Heart right ventricle (tissue), 16 donors: ENCODE data around the gene LSM10. TPM values are rescaled to one million over a fixed set of nuclear protein-coding genes. Genes with fewer than 3 reads are reported as not detected.
A peak's percentile ranks its signal among the peaks of the same experiment; 100 is the strongest.

Source experiments
- ATAC-seq, 8 donors: fragments of 200-7000 bp; cut with Tn5 transposase; one replicate each; pipeline ENCODE4 v1.9.1; 2020; ENCODE audit warnings: mild to moderate bottlenecking in 8 of 8, moderate library complexity in 8 of 8, moderate number of reproducible peaks in 1 of 8
- DNase-seq, 2 donors: peaks; one replicate each; pipeline ENCODE4 v3.0.0-alpha.2; 2020
- H3K27ac ChIP-seq, 10 donors: fragments of 200-600 bp; sonication (generic) in 2 of 10; one replicate each; pipeline versions ENCODE4 v1.5.0 to v1.8.0; 2020 to 2022; ENCODE audit warnings: mild to moderate bottlenecking in 3 of 10
- H3K27me3 ChIP-seq, 7 donors: fragments of 200-600 bp; one replicate each; pipeline ENCODE4 v1.8.0; 2021 to 2022; ENCODE audit warnings: mild to moderate bottlenecking in 2 of 7
- H3K36me3 ChIP-seq, 9 donors: fragments of 200-600 bp; sonication (generic) in 1 of 9; one replicate each; pipeline versions ENCODE4 v1.5.0 to v1.8.0; 2020 to 2022; ENCODE audit warnings: mild to moderate bottlenecking in 2 of 9
- H3K4me1 ChIP-seq, 9 donors: fragments of 200-600 bp; sonication (generic) in 1 of 9; one replicate each; pipeline versions ENCODE4 v1.5.0 to v1.8.0; 2020 to 2022; ENCODE audit warnings: mild to moderate bottlenecking in 4 of 9
- H3K4me3 ChIP-seq, 10 donors: fragments of 200-600 bp; sonication (generic) in 2 of 10; one replicate each; pipeline versions ENCODE4 v1.5.0 to v1.8.0; 2020 to 2022; ENCODE audit warnings: mild to moderate bottlenecking in 7 of 10, moderate library complexity in 2 of 10
- H3K9me3 ChIP-seq, 11 donors: fragments of 200-600 bp in 10 of 11; sonication (generic) in 2 of 11; one replicate each; pipeline versions ENCODE4 v1.5.0 to v1.8.0; 2013 to 2022; ENCODE audit warnings: mild to moderate bottlenecking in 2 of 11, control low read depth in 1 of 11, moderate library complexity in 1 of 11
- WGBS, 2 donors: extraction: QIAGEN DNeasy Blood & Tissue Kit; methylation state at CpG; one replicate each; pipeline ENCODE4 v1.1.7; 2013; ENCODE audit warnings: inconsistent platforms in 1 of 2; 5-methylcytosine and 5-hydroxymethylcytosine counted together
- intact Hi-C, 10 donors: fragments of 100-400 bp; cut with DNase I; formaldehyde crosslinking; loops; one replicate each; pipeline versions ENCODE4 v1.11.1 to v1.14.2; 2022
- polyA plus RNA-seq, 2 donors: library from polyadenylated mRNA; stranded (reverse); fragments of 200-250 nt; gene quantifications; one replicate each; pipeline ENCODE4 v1.2.3, GENCODE V29; 2013
- total RNA-seq, 10 donors: library from RNA; stranded (reverse); fragmentation: NEBNext Ultra II Directional in 3 of 10; extraction: Animal tissue kit (Norgen Biotek cat#: 25700) in 3 of 10; gene quantifications; one replicate each; pipeline versions ENCODE4 v1.2.1 to v1.2.4, GENCODE V29; 2021 to 2023
- TF ChIP-seq, protein P1 (sequence below), 9 donors: fragments of 200-600 bp; sonication (generic) in 2 of 9; IDR thresholded peaks; one replicate each; pipeline versions ENCODE4 v1.5.0 to v1.8.0; 2021 to 2022; ENCODE audit warnings: antibody characterized with exemption in 9 of 9, mild to moderate bottlenecking in 5 of 9, moderate library complexity in 1 of 9
- donor health status: Arrhythmogenic right ventricular cardiomyopathy.
- donor health status: ischemic (EF 13 %, LVEDD 7.1; RV severe dilation, severe dysfunction).
- donor health status: healthy with polysubstance abuse.
- donor health status: DM: no; HTN: yes; CAD: no.
- donor health status: DM: no; HTN: no; CAD: no.
- donor health status: ischemic (EF 25% LVEDD 6.9; RV normal size, moderate dysfunction).
- donor health status: ischemic (EF 25% LVEDD 5.7; RV mildly dilated, moderate dysfunction).
- donor health status: healthy.
- donor health status: DM: yes; HTN: yes; CAD: no.
- donor health status: Ischemic cardiomyopathy.
- donor health status: ischemic (EF 35%, LVEDD 5.7; RV mildly dilated, moderate dysfunction).
- donor health status: nonischemic (EF 11% LVEDD 7.7; RV severe dilation, severe dysfunction).
- donor health status: DM: yes; HTN: yes; CAD: no.
- donor health status: PGD.
- donor health status: ischemic (EF 29% LVEDD 5.4; RV normal size, mild dysfunction).
- donor health status: nonischemic (EF 23%, LVEDD 6.1; RV moderate dilation, normal function).

LSM10 gene
- total and polyA plus RNA-seq, 12 donors = 35.2 to 82.6 (median 46.2) TPM

GRCh38 chr1:36382669-36383068 lies 15.0 kb downstream of the LSM10 start:
- H3K27ac ChIP-seq = peak overlapping the region in 7 of 10 donors; percentile 7 to 40 (median 27)
- TF ChIP-seq, protein P1, sequence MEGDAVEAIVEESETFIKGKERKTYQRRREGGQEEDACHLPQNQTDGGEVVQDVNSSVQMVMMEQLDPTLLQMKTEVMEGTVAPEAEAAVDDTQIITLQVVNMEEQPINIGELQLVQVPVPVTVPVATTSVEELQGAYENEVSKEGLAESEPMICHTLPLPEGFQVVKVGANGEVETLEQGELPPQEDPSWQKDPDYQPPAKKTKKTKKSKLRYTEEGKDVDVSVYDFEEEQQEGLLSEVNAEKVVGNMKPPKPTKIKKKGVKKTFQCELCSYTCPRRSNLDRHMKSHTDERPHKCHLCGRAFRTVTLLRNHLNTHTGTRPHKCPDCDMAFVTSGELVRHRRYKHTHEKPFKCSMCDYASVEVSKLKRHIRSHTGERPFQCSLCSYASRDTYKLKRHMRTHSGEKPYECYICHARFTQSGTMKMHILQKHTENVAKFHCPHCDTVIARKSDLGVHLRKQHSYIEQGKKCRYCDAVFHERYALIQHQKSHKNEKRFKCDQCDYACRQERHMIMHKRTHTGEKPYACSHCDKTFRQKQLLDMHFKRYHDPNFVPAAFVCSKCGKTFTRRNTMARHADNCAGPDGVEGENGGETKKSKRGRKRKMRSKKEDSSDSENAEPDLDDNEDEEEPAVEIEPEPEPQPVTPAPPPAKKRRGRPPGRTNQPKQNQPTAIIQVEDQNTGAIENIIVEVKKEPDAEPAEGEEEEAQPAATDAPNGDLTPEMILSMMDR (IDR thresholded peaks at IDR 0.05) = no peak
- H3K36me3 ChIP-seq = peaks cover 0 to 12% (median 0%) of the 10 kb centered on the region in 9 donors
- no peaks in the 10 kb centered on the region for H3K27me3 ChIP-seq
- no peak overlapping the region for H3K4me3 ChIP-seq
- intact Hi-C loops = loop anchor here in 2 of 10 donors (10.0 kb wide), 2 partner anchors 158 to 238 kb away; partner anchors contain the start of genes THRAP3 (in 1 of the 2) and TRAPPC3 (in 1 of the 2)
- ATAC-seq = no peak
- no peaks in the 10 kb centered on the region for H3K9me3 ChIP-seq
- H3K4me1 ChIP-seq = peaks cover 8 to 86% (median 81%) of the 10 kb centered on the region in 9 donors
- DNase-seq = no peak
- 97% methylated on average over 4 of the region's 4 CpGs for WGBS, 2 donors

- WGBS, 2 donors = 85 to 88% methylated on average over 9 of the region's 9 CpGs
- Histone ChIP-seq H3K27ac (peak overlapping the region in 2 of 10 donors; percentile 0 to 7), H3K36me3 (peaks cover 0 to 12% (median 0%) of the 10 kb centered on the region in 9 donors), H3K27me3 (no peaks in the 10 kb centered on the region), H3K4me1 (peaks cover 7 to 86% (median 79%) of the 10 kb centered on the region in 9 donors), H3K4me3 (no peak overlapping the region), H3K9me3 (no peaks in the 10 kb centered on the region)
- TF ChIP-seq, protein P1 (IDR thresholded peaks at IDR 0.05) = no peak
- ATAC-seq (no peak), DNase-seq (no peak)
- intact Hi-C loops = loop anchor here in 2 of 10 donors (10.0 kb wide), 2 partner anchors 157 to 237 kb away; partner anchors contain the start of genes THRAP3 (in 1 of the 2) and TRAPPC3 (in 1 of the 2)
Measured at GRCh38 chr1:36382231-36382630, 15.5 kb downstream of the LSM10 start.

- 93 to 95% methylated on average over 5 of the region's 5 CpGs for WGBS, 2 donors
- Histone ChIP-seq H3K36me3 (peaks cover 0 to 12% (median 0%) of the 10 kb centered on the region in 9 donors), H3K9me3 (no peaks in the 10 kb centered on the region), H3K27ac (peak overlapping the region in 3 of 10 donors; percentile 7 to 25 (median 13)), H3K27me3 (no peaks in the 10 kb centered on the region), H3K4me1 (peaks cover 7 to 86% (median 78%) of the 10 kb centered on the region in 9 donors), H3K4me3 (no peak overlapping the region)
- intact Hi-C loops = loop anchor here in 2 of 10 donors (10.0 kb wide), 2 partner anchors 157 to 237 kb away; partner anchors contain the start of genes THRAP3 (in 1 of the 2) and TRAPPC3 (in 1 of the 2)
- DNase-seq = no peak
- no peak for ATAC-seq
- TF ChIP-seq, protein P1 (IDR thresholded peaks at IDR 0.05) = no peak
Measured at GRCh38 chr1:36381405-36381804, 16.3 kb downstream of the LSM10 start.

- WGBS, 2 donors = 66 to 70% methylated on average over 3 of the region's 3 CpGs
- TF ChIP-seq, protein P1 (IDR thresholded peaks at IDR 0.05) = no peak
- peak overlapping the region in 3 of 10 donors; percentile 13 to 25 (median 21) for H3K27ac ChIP-seq
Measured at GRCh38 chr1:36380782-36381181, 16.9 kb downstream of the LSM10 start.

More at GRCh38 chr1:36380782-36381181, 16.9 kb downstream of the LSM10 start:
- H3K36me3 ChIP-seq = peaks cover 0 to 12% (median 0%) of the 10 kb centered on the region in 9 donors
- ATAC-seq = no peak
- no peak for DNase-seq
- no peak overlapping the region for H3K4me3 ChIP-seq
- no peaks in the 10 kb centered on the region for H3K27me3 ChIP-seq
- intact Hi-C loops = loop anchor here in 2 of 10 donors (10.0 kb wide), 2 partner anchors 156 to 236 kb away; partner anchors contain the start of genes THRAP3 (in 1 of the 2) and TRAPPC3 (in 1 of the 2)
- peaks cover 10 to 90% (median 81%) of the 10 kb centered on the region in 9 donors for H3K4me1 ChIP-seq
- no peaks in the 10 kb centered on the region for H3K9me3 ChIP-seq
